Lung (tissue), 12 donors: Measurements from ENCODE around the gene ZNF574. TPM values are rescaled to one million over a fixed set of nuclear protein-coding genes. Genes with fewer than 3 reads are reported as not detected.

ENCODE experiments used
- ATAC-seq: fragments of 200-7000 bp; cut with Tn5 transposase; one replicate; pipeline ENCODE4 v1.9.1; 2020; ENCODE audit warnings: moderate number of reproducible peaks; ENCODE audit not compliant: insufficient read depth, low FRiP score
- DNase-seq, 3 donors: peaks; one replicate each; pipeline ENCODE4 v3.0.0-alpha.2; 2013 to 2017
- H3K27ac ChIP-seq, 2 donors: one replicate each; pipeline ENCODE4 v1.5.1; 2013; ENCODE audit warnings: mild to moderate bottlenecking in 2 of 2, moderate library complexity in 2 of 2, control low read depth in 1 of 2, inconsistent platforms in 1 of 2, low read depth in 1 of 2, low read length in 1 of 2
- H3K27me3 ChIP-seq, 3 donors: one replicate each; pipeline ENCODE4 v1.5.1; 2013; ENCODE audit warnings: low read length in 2 of 3; ENCODE audit not compliant: control insufficient read depth in 3 of 3, insufficient read depth in 3 of 3
- H3K36me3 ChIP-seq, 4 donors: one replicate each; pipeline ENCODE4 v1.5.1; 2013; ENCODE audit warnings: low read length in 4 of 4, mild to moderate bottlenecking in 1 of 4, moderate library complexity in 1 of 4; ENCODE audit not compliant: control insufficient read depth in 4 of 4, insufficient read depth in 4 of 4
- H3K4me1 ChIP-seq, 5 donors: one replicate each; pipeline ENCODE4 v1.5.1; 2013; ENCODE audit warnings: low read length in 5 of 5, mild to moderate bottlenecking in 2 of 5, moderate library complexity in 1 of 5; ENCODE audit not compliant: control insufficient read depth in 5 of 5, insufficient read depth in 5 of 5
- H3K4me3 ChIP-seq: one replicate; pipeline ENCODE4 v1.5.1; 2013; ENCODE audit warnings: mild to moderate bottlenecking, control low read depth, moderate library complexity
- H3K9ac ChIP-seq, 2 donors: one replicate each; pipeline ENCODE4 v1.5.1; 2013; ENCODE audit warnings: low read length in 2 of 2, control low read depth in 1 of 2; ENCODE audit not compliant: insufficient read depth in 1 of 2
- H3K9me3 ChIP-seq, 4 donors: one replicate each; pipeline ENCODE4 v1.5.1; 2013; ENCODE audit warnings: low read length in 3 of 4, mild to moderate bottlenecking in 1 of 4, moderate library complexity in 1 of 4; ENCODE audit not compliant: control insufficient read depth in 4 of 4, insufficient read depth in 3 of 4
- CTCF ChIP-seq: IDR thresholded peaks from 2 replicates; pipeline ENCODE4 v1.5.1; 2012; ENCODE audit warnings: mild to moderate bottlenecking; ENCODE audit errors: control extremely low read depth, extremely low read depth
- WGBS, 2 donors: extraction: QIAGEN DNeasy Blood & Tissue Kit; methylation state at CpG; one replicate each; pipeline ENCODE4 v1.1.7; 2013; 5-methylcytosine and 5-hydroxymethylcytosine counted together
- polyA plus RNA-seq, 2 donors: library from polyadenylated mRNA; stranded (reverse); fragments of 200-250 nt; gene quantifications; one replicate each; pipeline ENCODE4 v1.2.1, GENCODE V29; 2013
- total RNA-seq, 2 donors: library from RNA; depleted of rRNA in 1 of 2; stranded (reverse); fragments of >200 nt in 1 of 2; gene quantifications; one replicate each; pipeline ENCODE4 v1.2.1, GENCODE V29; 2014 to 2021
- donor health status: control.
- donor health status: control.
- donor health status: Bipolar disorder and iron deficiency.
- donor health status: healthy.
- donor health status: DM: yes; HTN: yes; CAD: no.

Gene ZNF574
- total and polyA plus RNA-seq, 4 donors: 6.8 to 13.7 (median 10.1) TPM

GRCh38 chr19:42054205-42054604 lies 21.8 kb upstream of the ZNF574 start:
- Histone ChIP-seq H3K36me3 (no peaks in the 10 kb centered on the region), H3K4me1 (no peaks in the 10 kb centered on the region), H3K4me3 (no peak overlapping the region), H3K27ac (no peak overlapping the region), H3K9ac (no peak overlapping the region), H3K9me3 (no peaks in the 10 kb centered on the region), H3K27me3 (no peaks in the 10 kb centered on the region)
- WGBS, 2 donors: 82 to 93% methylated on average over 18 of the region's 18 CpGs
- TF ChIP-seq CTCF: no peak
- no peak for DNase-seq
- ATAC-seq: no peak

- H3K4me1 ChIP-seq: no peaks in the 10 kb centered on the region
- DNase-seq (no peak), ATAC-seq (no peak)
- no peak for TF ChIP-seq CTCF
- H3K4me3 ChIP-seq: no peak overlapping the region
- H3K9ac ChIP-seq: no peak overlapping the region
- no peaks in the 10 kb centered on the region for H3K9me3 ChIP-seq
- 74 to 85% methylated on average over 7 of the region's 7 CpGs for WGBS, 2 donors
- H3K27me3 ChIP-seq: no peaks in the 10 kb centered on the region
- H3K36me3 ChIP-seq: no peaks in the 10 kb centered on the region
- no peak overlapping the region for H3K27ac ChIP-seq
Observed at GRCh38 chr19:42057846-42058245, 18.1 kb upstream of the ZNF574 start.

GRCh38 chr19:42059196-42059595 lies 16.8 kb upstream of the ZNF574 start:
- TF ChIP-seq CTCF: no peak
- no peaks in the 10 kb centered on the region for H3K9me3 ChIP-seq
- H3K4me1 ChIP-seq: no peaks in the 10 kb centered on the region
- no peak overlapping the region for H3K4me3 ChIP-seq
- no peaks in the 10 kb centered on the region for H3K27me3 ChIP-seq
- DNase-seq: no peak
- WGBS, 2 donors: 91 to 95% methylated on average over 13 of the region's 13 CpGs
- H3K36me3 ChIP-seq: no peaks in the 10 kb centered on the region
- ATAC-seq: no peak
- no peak overlapping the region for H3K27ac ChIP-seq
- H3K9ac ChIP-seq: no peak overlapping the region

GRCh38 chr19:42060117-42060516 lies 15.8 kb upstream of the ZNF574 start:
- Histone ChIP-seq H3K4me1 (no peaks in the 10 kb centered on the region), H3K27me3 (no peaks in the 10 kb centered on the region), H3K36me3 (no peaks in the 10 kb centered on the region), H3K27ac (no peak overlapping the region), H3K4me3 (no peak overlapping the region), H3K9ac (no peak overlapping the region), H3K9me3 (no peaks in the 10 kb centered on the region)
- no peak for TF ChIP-seq CTCF
- DNase-seq: no peak
- ATAC-seq: no peak
- WGBS, 2 donors: 92 to 94% methylated on average over 3 of the region's 3 CpGs
